ENCODE results near the gene KCNMA1.

Gene KCNMA1

GRCh38 chr10:76840802-76841201 is 796.8 kb downstream of the KCNMA1 start:
- no peak for DNase-seq

- DNase-seq, result no peak
Measured at GRCh38 chr10:76839276-76839675, 798.3 kb downstream of the KCNMA1 start.

GRCh38 chr10:76830218-76830617 is 807.4 kb downstream of the KCNMA1 start:
- no peak for DNase-seq

GRCh38 chr10:76829724-76830123 is 807.9 kb downstream of the KCNMA1 start:
- DNase-seq, result no peak

All from left hindlimb (tissue), 1 donor.